Mesothelial cell of epicardium (in vitro differentiated cells): ENCODE results near the gene CACNA2D1. TPM values are rescaled to one million over a fixed set of nuclear protein-coding genes. Genes with fewer than 3 reads are reported as not detected.

ENCODE experiments used
- DNase-seq, 2 experiments: peaks; one replicate each; pipeline ENCODE4 v3.0.0; 2021; ENCODE audit warnings: low spot score in 2 of 2; ENCODE audit not compliant: unreplicated experiment in 2 of 2
- H3K27ac Mint-ChIP-seq: 2 replicates; pipeline ENCODE4 v1.8.0; 2021; ENCODE audit warnings: mixed read lengths
- H3K27me3 Mint-ChIP-seq: 2 replicates; pipeline ENCODE4 v1.8.0; 2021; ENCODE audit warnings: low read depth, mixed read lengths
- H3K36me3 Mint-ChIP-seq: 2 replicates; pipeline ENCODE4 v1.8.0; 2021; ENCODE audit warnings: mixed read lengths
- H3K4me1 Mint-ChIP-seq: 2 replicates; pipeline ENCODE4 v1.8.0; 2021; ENCODE audit warnings: mixed read lengths
- H3K4me3 Mint-ChIP-seq: 2 replicates; pipeline ENCODE4 v1.8.0; 2021; ENCODE audit warnings: mild to moderate bottlenecking, moderate library complexity, mixed read lengths
- H3K9me3 Mint-ChIP-seq: 2 replicates; pipeline ENCODE4 v1.8.0; 2021; ENCODE audit warnings: mixed read lengths
- total RNA-seq: library from RNA; stranded (reverse); gene quantifications from 3 replicates; pipeline ENCODE4 v1.2.1, GENCODE V29; 2021
- TF ChIP-seq, protein P1 (sequence below): fragments of 200-600 bp; sonication (generic); IDR thresholded peaks from one replicate; pipeline ENCODE4 v1.5.0; 2021; ENCODE audit warnings: antibody characterized with exemption; ENCODE audit not compliant: unreplicated experiment

CACNA2D1 gene
- total RNA-seq, 1 donor from 2014 or later, result 14.7 TPM

DNA sequence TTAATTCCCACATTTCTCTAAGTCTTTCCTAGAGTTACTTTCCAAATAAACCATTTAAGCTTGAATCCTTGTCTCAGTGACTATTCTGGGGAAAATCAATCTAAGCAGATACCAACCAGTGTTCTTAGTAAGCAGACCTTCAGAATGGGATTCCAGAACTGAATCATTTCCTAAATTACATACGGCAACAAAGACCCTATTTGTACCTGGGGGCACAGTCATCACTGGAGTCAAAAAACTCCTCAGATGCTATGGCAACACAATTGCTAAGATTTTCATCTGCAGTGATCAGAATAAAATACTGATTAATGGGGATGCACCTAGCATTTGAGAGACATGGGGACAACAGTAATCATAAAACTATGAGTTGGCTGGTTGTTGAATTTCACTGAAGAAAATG, 389.0 kb downstream of the CACNA2D1 start:
- TF ChIP-seq, protein P1, sequence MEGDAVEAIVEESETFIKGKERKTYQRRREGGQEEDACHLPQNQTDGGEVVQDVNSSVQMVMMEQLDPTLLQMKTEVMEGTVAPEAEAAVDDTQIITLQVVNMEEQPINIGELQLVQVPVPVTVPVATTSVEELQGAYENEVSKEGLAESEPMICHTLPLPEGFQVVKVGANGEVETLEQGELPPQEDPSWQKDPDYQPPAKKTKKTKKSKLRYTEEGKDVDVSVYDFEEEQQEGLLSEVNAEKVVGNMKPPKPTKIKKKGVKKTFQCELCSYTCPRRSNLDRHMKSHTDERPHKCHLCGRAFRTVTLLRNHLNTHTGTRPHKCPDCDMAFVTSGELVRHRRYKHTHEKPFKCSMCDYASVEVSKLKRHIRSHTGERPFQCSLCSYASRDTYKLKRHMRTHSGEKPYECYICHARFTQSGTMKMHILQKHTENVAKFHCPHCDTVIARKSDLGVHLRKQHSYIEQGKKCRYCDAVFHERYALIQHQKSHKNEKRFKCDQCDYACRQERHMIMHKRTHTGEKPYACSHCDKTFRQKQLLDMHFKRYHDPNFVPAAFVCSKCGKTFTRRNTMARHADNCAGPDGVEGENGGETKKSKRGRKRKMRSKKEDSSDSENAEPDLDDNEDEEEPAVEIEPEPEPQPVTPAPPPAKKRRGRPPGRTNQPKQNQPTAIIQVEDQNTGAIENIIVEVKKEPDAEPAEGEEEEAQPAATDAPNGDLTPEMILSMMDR, result no peak
- no peaks in the 10 kb centered on the region for H3K27me3 Mint-ChIP-seq
- no peak overlapping the region for H3K4me3 Mint-ChIP-seq
- DNase-seq, result no peak
- peaks cover 11% of the 10 kb centered on the region for H3K4me1 Mint-ChIP-seq
- H3K27ac Mint-ChIP-seq, result no peak overlapping the region
- peaks cover 3% of the 10 kb centered on the region for H3K36me3 Mint-ChIP-seq
- H3K9me3 Mint-ChIP-seq, result peaks cover 5% of the 10 kb centered on the region

DNA sequence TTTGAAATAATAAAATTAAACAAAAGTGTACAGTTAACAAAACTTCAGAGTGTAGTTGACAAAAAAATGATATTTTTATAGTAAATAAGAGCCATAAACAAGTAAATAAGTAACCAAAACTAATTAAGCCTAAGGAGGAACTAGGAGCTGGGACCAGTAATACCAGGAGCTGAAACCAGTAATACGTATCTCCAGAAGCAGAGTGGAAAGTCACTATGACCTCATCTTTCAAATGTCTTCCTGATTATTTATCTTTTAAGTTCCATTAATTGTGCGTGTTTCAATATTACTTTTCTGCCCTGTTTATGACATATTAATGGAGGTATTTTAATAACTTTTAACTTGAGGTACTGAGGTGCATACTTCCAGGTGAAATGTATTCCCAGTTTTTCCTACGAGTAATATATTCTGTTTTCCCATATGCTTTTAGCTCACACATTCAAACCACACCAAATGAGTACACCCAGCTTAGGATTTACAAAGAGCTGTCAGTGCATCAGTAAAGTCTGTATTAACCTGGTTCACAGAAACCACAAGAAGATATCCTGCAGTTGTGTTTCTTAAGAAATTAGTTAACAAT, 390.0 kb downstream of the CACNA2D1 start:
- Mint-ChIP-seq H3K4me1 (peaks cover 16% of the 10 kb centered on the region), H3K36me3 (no peaks in the 10 kb centered on the region), H3K27ac (no peak overlapping the region), H3K4me3 (no peak overlapping the region), H3K9me3 (peaks cover 5% of the 10 kb centered on the region), H3K27me3 (no peaks in the 10 kb centered on the region)
- TF ChIP-seq, protein P1, result no peak
- no peak for DNase-seq

DNA sequence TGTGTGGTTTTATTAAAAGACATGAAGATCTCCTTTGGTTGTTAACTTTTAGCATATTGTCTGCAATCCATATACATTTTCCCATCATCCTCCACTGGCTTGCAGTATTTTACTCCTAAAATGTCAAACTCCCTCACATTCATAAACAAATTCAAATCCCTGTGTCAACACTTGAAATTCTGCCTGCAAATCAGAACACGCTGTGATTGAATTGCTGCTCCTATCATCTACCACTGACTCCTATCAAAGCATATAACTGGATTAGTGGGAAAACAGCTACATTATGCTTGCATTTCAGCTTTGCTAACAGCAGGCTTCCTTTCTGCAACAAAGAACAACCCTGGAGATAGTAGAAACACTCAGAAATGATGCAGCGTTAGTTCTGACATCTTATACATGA, 392.0 kb downstream of the CACNA2D1 start:
- H3K36me3 Mint-ChIP-seq, result no peaks in the 10 kb centered on the region
- H3K27me3 Mint-ChIP-seq, result no peaks in the 10 kb centered on the region

DNA sequence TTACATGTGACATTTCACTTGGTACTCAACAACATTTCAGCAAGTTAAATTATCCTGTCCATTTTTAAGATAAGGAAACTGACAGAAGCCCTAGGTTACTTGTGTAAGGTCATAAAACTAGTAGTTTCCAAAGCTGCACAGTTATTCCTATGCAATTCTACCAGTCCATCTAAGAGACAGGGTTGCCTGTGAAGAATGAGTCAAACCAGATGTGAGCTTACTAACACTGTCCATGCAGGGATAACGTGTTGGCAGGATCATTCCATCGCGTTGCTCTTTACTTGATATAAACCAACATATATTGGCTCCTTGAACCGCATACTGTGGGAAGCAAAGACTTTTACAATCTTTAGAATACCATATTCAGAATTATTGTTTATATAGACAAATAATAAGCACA, 392.8 kb downstream of the CACNA2D1 start:
- Mint-ChIP-seq H3K4me1 (peaks cover 16% of the 10 kb centered on the region), H3K4me3 (no peak overlapping the region), H3K27me3 (no peaks in the 10 kb centered on the region), H3K27ac (no peak overlapping the region), H3K9me3 (no peaks in the 10 kb centered on the region), H3K36me3 (no peaks in the 10 kb centered on the region)
- TF ChIP-seq, protein P1, result no peak
- DNase-seq, result no peak

More for the DNA sequence above, 392.0 kb downstream of the CACNA2D1 start:
- no peak for DNase-seq
- H3K4me1 Mint-ChIP-seq, result peaks cover 16% of the 10 kb centered on the region
- TF ChIP-seq, protein P1, result no peak
- peaks cover 5% of the 10 kb centered on the region for H3K9me3 Mint-ChIP-seq
- no peak overlapping the region for H3K27ac Mint-ChIP-seq
- no peak overlapping the region for H3K4me3 Mint-ChIP-seq

DNA sequence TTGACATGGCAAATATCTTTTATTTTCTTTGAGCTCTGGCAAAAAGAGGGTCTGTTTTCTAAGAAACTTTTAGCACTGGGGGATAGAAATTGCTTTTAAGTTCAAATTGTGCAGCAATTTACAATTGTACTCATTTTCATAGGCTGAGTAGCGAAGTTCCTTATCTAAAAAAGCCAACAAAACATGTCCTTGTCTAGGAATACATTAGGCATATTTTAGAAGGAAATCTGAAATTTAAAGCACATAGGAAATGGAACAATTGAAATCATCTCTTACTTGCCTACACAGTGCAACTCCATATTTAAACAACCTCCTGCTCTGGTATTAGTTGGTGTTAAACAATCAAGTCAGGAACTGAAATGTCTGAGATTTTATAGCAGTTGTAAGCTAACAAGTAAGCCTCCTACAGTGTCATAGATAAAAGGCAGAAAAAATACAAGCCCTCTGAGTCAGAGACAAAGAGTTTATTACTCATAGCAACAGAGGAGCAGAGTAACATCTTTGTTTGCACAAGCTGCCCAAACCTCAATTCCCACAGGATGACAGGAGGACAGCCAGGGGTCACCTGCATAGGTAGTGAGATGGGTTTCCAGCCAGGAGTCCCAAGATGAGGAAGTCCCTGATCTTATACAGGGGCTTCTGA, 393.6 kb downstream of the CACNA2D1 start:
- peaks cover 16% of the 10 kb centered on the region for H3K4me1 Mint-ChIP-seq
- H3K27me3 Mint-ChIP-seq, result no peaks in the 10 kb centered on the region
- TF ChIP-seq, protein P1, result no peak
- no peak overlapping the region for H3K4me3 Mint-ChIP-seq
- H3K36me3 Mint-ChIP-seq, result no peaks in the 10 kb centered on the region
- DNase-seq, result no peak
- no peak overlapping the region for H3K27ac Mint-ChIP-seq
- no peaks in the 10 kb centered on the region for H3K9me3 Mint-ChIP-seq
